ENCODE data around the gene GRK2. TPM values are rescaled to one million over a fixed set of nuclear protein-coding genes. Genes with fewer than 3 reads are reported as not detected.

The GRK2 gene
- total and polyA plus RNA-seq, 2 of the 13 experiments (the other 11 are each of a cell fraction or from before 2014, with no cell fraction given): 31.3 to 42.4 TPM

GRCh38 chr11:67267188-67268080 is 1.2 kb downstream of the GRK2 start (continued):
- no peak for TF ChIP-seq ARID5B (CRISPR knock-in tag; IDR thresholded peaks at IDR 0.05)
- no peak for TF ChIP-seq TCF7 (IDR thresholded peaks at IDR 0.05; ENCODE audit: low read depth)
- TF ChIP-seq ZNF552 (CRISPR knock-in tag; IDR thresholded peaks at IDR 0.05; ENCODE audit: borderline replicate concordance): no peak
- no peak for TF ChIP-seq TGIF2 (CRISPR knock-in tag; IDR thresholded peaks at IDR 0.05)
- no peak for TF ChIP-seq YEATS4 (CRISPR knock-in tag; IDR thresholded peaks at IDR 0.05; ENCODE audit: borderline replicate concordance)
- TF ChIP-seq ZGPAT (CRISPR knock-in tag; IDR thresholded peaks at IDR 0.05): no peak
- TF ChIP-seq ESRRA (CRISPR knock-in tag; IDR thresholded peaks at IDR 0.05; ENCODE audit: low read depth): 0 out of 2 replicates have a peak, but pooled peaks have one; percentile 34
- peak; percentile 39; the same call in 1 of the 2 replicates for TF ChIP-seq SRY (CRISPR knock-in tag; IDR thresholded peaks at IDR 0.05)
- 0 out of 2 replicates have a peak, but pooled peaks have one; percentile 36 for TF ChIP-seq CENPT (CRISPR knock-in tag; IDR thresholded peaks at IDR 0.05; ENCODE audit: low read depth)
- no peak for TF ChIP-seq ZBTB2 (CRISPR knock-in tag; IDR thresholded peaks at IDR 0.05; ENCODE audit: low read depth)
- no peak for TF ChIP-seq ZBTB46 (CRISPR knock-in tag; IDR thresholded peaks at IDR 0.05; ENCODE audit: borderline replicate concordance)
- no peak for TF ChIP-seq BCL6 (CRISPR knock-in tag; IDR thresholded peaks at IDR 0.05)
- TF ChIP-seq CSRNP1 (CRISPR knock-in tag; IDR thresholded peaks at IDR 0.05): 0 out of 2 replicates have a peak, but pooled peaks have one; percentile 45
- no peak for TF ChIP-seq DDIT3 (CRISPR knock-in tag; IDR thresholded peaks at IDR 0.05)
- no peak for TF ChIP-seq ZFP90 (CRISPR knock-in tag; IDR thresholded peaks at IDR 0.05; ENCODE audit: borderline replicate concordance)
- no peak for TF ChIP-seq ZNF337 (CRISPR knock-in tag; IDR thresholded peaks at IDR 0.05; ENCODE audit: borderline replicate concordance, low read depth)
- TF ChIP-seq ATF7-NPFF (CRISPR knock-in tag; IDR thresholded peaks at IDR 0.05; ENCODE audit: low read depth): 0 out of 2 replicates have a peak, but pooled peaks have one; percentile 10

All from HepG2 (cell line).